GM12891 (cell line): ENCODE data around the gene PPP1R12C.

Experiments
- DNase-seq: peaks from one replicate; pipeline ENCODE4 v3.0.0; 2011; ENCODE audit warnings: low spot score; ENCODE audit not compliant: insufficient read length
- FAIRE-seq: peaks from 2 replicates; lab custom pipeline; 2011; peaks lifted over from hg19 to GRCh38; lab: Jason Lieb, UNC
- PAX5 ChIP-seq: IDR thresholded peaks from 2 replicates; pipeline ENCODE4 v1.6.1; 2011; ENCODE audit warnings: low read length, moderate library complexity, mild to moderate bottlenecking; ENCODE audit not compliant: insufficient read depth, severe bottlenecking
- POLR2A ChIP-seq: IDR thresholded peaks from 2 replicates; pipeline ENCODE4 v1.6.1; 2011; ENCODE audit warnings: low read depth, low read length, control low read depth
- POLR2AphosphoS5 ChIP-seq: IDR thresholded peaks from 2 replicates; pipeline ENCODE4 v1.6.1; 2011; ENCODE audit warnings: low read depth, low read length, control low read depth
- POU2F2 ChIP-seq: IDR thresholded peaks from 2 replicates; pipeline ENCODE4 v1.6.1; 2011; ENCODE audit warnings: low read depth, mild to moderate bottlenecking, control low read depth, low read length, moderate library complexity
- SPI1 ChIP-seq: IDR thresholded peaks from 2 replicates; pipeline ENCODE4 v1.6.1; 2011; ENCODE audit warnings: low read depth, low read length, control low read depth
- TAF1 ChIP-seq: IDR thresholded peaks from 2 replicates; pipeline ENCODE4 v1.6.1; 2011; ENCODE audit warnings: low read depth, low read length, control low read depth

Gene PPP1R12C

GRCh38 chr19:55056827-55057226 lies 60.6 kb downstream of the PPP1R12C start:
- TF ChIP-seq PAX5, result no peak
- TF ChIP-seq POU2F2, result no peak
- TF ChIP-seq TAF1, result no peak
- TF ChIP-seq POLR2AphosphoS5, result no peak
- no peak for TF ChIP-seq POLR2A
- TF ChIP-seq SPI1, result no peak
- FAIRE-seq (no peak), DNase-seq (no peak)

GRCh38 chr19:55053735-55054134 lies 63.7 kb downstream of the PPP1R12C start:
- DNase-seq (no peak), FAIRE-seq (no peak)
- no peak for TF ChIP-seq POLR2AphosphoS5

- no peak for FAIRE-seq
Observed at GRCh38 chr19:55050749-55051532, 66.5 kb downstream of the PPP1R12C start.

GRCh38 chr19:55048446-55048845 lies 69.0 kb downstream of the PPP1R12C start:
- DNase-seq (no peak), FAIRE-seq (no peak)
- no peak for TF ChIP-seq TAF1
- no peak for TF ChIP-seq PAX5
- no peak for TF ChIP-seq POU2F2
- no peak for TF ChIP-seq POLR2AphosphoS5
- TF ChIP-seq POLR2A, result no peak
- no peak for TF ChIP-seq SPI1

More at GRCh38 chr19:55050749-55051532, 66.5 kb downstream of the PPP1R12C start:
- DNase-seq, result no peak
- TF ChIP-seq SPI1, result no peak
- TF ChIP-seq TAF1, result no peak
- TF ChIP-seq POU2F2, result no peak
- TF ChIP-seq POLR2A, result no peak
- TF ChIP-seq POLR2AphosphoS5, result no peak
- no peak for TF ChIP-seq PAX5

- TF ChIP-seq SPI1 (no peak), POU2F2 (no peak), PAX5 (no peak), POLR2AphosphoS5 (no peak), POLR2A (no peak), TAF1 (no peak)
- FAIRE-seq (no peak), DNase-seq (no peak)
Observed at GRCh38 chr19:55047951-55048350, 69.5 kb downstream of the PPP1R12C start.

- DNase-seq, result no peak
- TF ChIP-seq POLR2AphosphoS5 (no peak), SPI1 (no peak), POLR2A (no peak), TAF1 (no peak), POU2F2 (no peak), PAX5 (no peak)
- FAIRE-seq, result no peak
Observed at GRCh38 chr19:55046975-55047622, 70.3 kb downstream of the PPP1R12C start.

- FAIRE-seq (no peak), DNase-seq (no peak)
- TF ChIP-seq POLR2A (no peak), POU2F2 (no peak), SPI1 (no peak), TAF1 (no peak), PAX5 (no peak), POLR2AphosphoS5 (no peak)
Observed at GRCh38 chr19:55044771-55045716, 72.4 kb downstream of the PPP1R12C start.

GRCh38 chr19:55044286-55044685 lies 73.2 kb downstream of the PPP1R12C start:
- no peak for FAIRE-seq
- TF ChIP-seq SPI1, result no peak
- no peak for TF ChIP-seq POLR2A
- TF ChIP-seq POU2F2, result no peak
- no peak for TF ChIP-seq PAX5
- no peak for TF ChIP-seq POLR2AphosphoS5
- TF ChIP-seq TAF1, result no peak
- DNase-seq, result no peak

- TF ChIP-seq TAF1, result no peak
- no peak for TF ChIP-seq SPI1
- no peak for TF ChIP-seq POLR2A
- TF ChIP-seq POLR2AphosphoS5, result no peak
- TF ChIP-seq PAX5, result no peak
- no peak for TF ChIP-seq POU2F2
- FAIRE-seq (no peak), DNase-seq (no peak)
Observed at GRCh38 chr19:55042688-55043087, 74.7 kb downstream of the PPP1R12C start.
